ENCODE results near the gene SVIL. TPM values are rescaled to one million over a fixed set of nuclear protein-coding genes. Genes with fewer than 3 reads are reported as not detected.
A peak's percentile ranks its signal among the peaks of the same experiment; 100 is the strongest.
"Not testable (repeated sequence)": the region's sequence is repeated elsewhere in the genome, so short reads cannot be mapped to it uniquely, and the experiment has no call there.

SVIL gene
- total and polyA plus RNA-seq, 4 donors, result 3.1 to 26.0 (median 9.4) TPM

- no peak for TF ChIP-seq REST (IDR thresholded peaks at IDR 0.05)
- no peak for TF ChIP-seq ZBTB33 (IDR thresholded peaks at IDR 0.05)
- TF ChIP-seq GABPA (IDR thresholded peaks at IDR 0.05 in 1 of 2, conservative IDR thresholded peaks at IDR 0.05 in 1 of 2), result no peak
- TF ChIP-seq TAF1 (conservative IDR thresholded peaks at IDR 0.05), result no peak
- TF ChIP-seq HNF4G (IDR thresholded peaks at IDR 0.05), result no peak
Measured at GRCh38 chr10:29451946-29452345, 182.8 kb downstream of the SVIL start (continued).

- peaks cover 0 to 3% (median 0%) of the 10 kb centered on the region in 4 donors for H3K36me3 ChIP-seq (ENCODE audit: control insufficient read depth in 4 of 4, insufficient read depth in 3 of 4, low read depth in 1 of 4, low read length in 3 of 4)
- H3K9me3 ChIP-seq (ENCODE audit: control insufficient read depth in 4 of 4, low read length in 3 of 4), result no peaks in the 10 kb centered on the region
- H3K27me3 ChIP-seq (ENCODE audit: control insufficient read depth in 4 of 4, insufficient read depth in 4 of 4, low read length in 3 of 4), result no peaks in the 10 kb centered on the region
- no peak for DNase-seq (ENCODE audit: low spot score)
- no peak overlapping the region for H3K27ac ChIP-seq (ENCODE audit: low read depth in 1 of 2, low read length in 2 of 2)
- WGBS, result 96% methylated on average over 6 of the region's 6 CpGs
- H3K4me1 ChIP-seq (ENCODE audit: control insufficient read depth in 4 of 4, insufficient read depth in 4 of 4, low read length in 3 of 4), result peaks cover 0 to 5% (median 1%) of the 10 kb centered on the region in 4 donors
- no peak overlapping the region for H3K4me3 ChIP-seq (ENCODE audit: low read depth in 1 of 3, low read length in 3 of 3)
- no peak for TF ChIP-seq RAD21 (IDR thresholded peaks at IDR 0.05)
- no peak overlapping the region for H3K9ac ChIP-seq (ENCODE audit: low read depth in 1 of 2, low read length in 2 of 2)
Measured at GRCh38 chr10:29450405-29450804, 184.4 kb downstream of the SVIL start.

GRCh38 chr10:29448756-29449592 is 185.8 kb downstream of the SVIL start:
- H3K9ac ChIP-seq (ENCODE audit: low read depth in 1 of 2, low read length in 2 of 2); H3K27ac ChIP-seq (ENCODE audit: low read depth in 1 of 2, low read length in 2 of 2); H3K9me3 ChIP-seq (ENCODE audit: control insufficient read depth in 4 of 4, low read length in 3 of 4); H3K4me1 ChIP-seq (ENCODE audit: control insufficient read depth in 4 of 4, insufficient read depth in 4 of 4, low read length in 3 of 4); H3K27me3 ChIP-seq (ENCODE audit: control insufficient read depth in 4 of 4, insufficient read depth in 4 of 4, low read length in 3 of 4); H3K36me3 ChIP-seq (ENCODE audit: control insufficient read depth in 4 of 4, insufficient read depth in 3 of 4, low read depth in 1 of 4, low read length in 3 of 4); H3K4me3 ChIP-seq (ENCODE audit: low read depth in 1 of 3, low read length in 3 of 3): not testable (repeated sequence)
- peak; percentile 84 for DNase-seq (ENCODE audit: low spot score)
- TF ChIP-seq RAD21 (IDR thresholded peaks at IDR 0.05), result peak; percentile 68 to 76
- TF ChIP-seq CTCF (IDR thresholded peaks at IDR 0.05; ENCODE audit: low read depth, low read length, missing input control), result peak; percentile 56
- WGBS, result 31% methylated on average over 21 of the region's 21 CpGs
